Stimulated activated CD4-positive, alpha-beta T cell treated with anti-CD3 and anti-CD28 coated beads, Interleukin-15, amount 100 ng/mL, for 24 hours (primary cell): ENCODE measurements around the gene CCDC17.
A peak's percentile ranks its signal among the peaks of the same experiment; 100 is the strongest.

Experiments used
- DNase-seq: peaks from one replicate; pipeline ENCODE4 v3.0.0-alpha.2; 2020

CCDC17 gene

GRCh38 chr1:45623972-45624371 is at the start of gene CCDC17:
Gene CCDC17 (minus strand): TSS chr1:45624054. CDS start chr1:45623909, 145 bp downstream.
- no peak for DNase-seq

DNA sequence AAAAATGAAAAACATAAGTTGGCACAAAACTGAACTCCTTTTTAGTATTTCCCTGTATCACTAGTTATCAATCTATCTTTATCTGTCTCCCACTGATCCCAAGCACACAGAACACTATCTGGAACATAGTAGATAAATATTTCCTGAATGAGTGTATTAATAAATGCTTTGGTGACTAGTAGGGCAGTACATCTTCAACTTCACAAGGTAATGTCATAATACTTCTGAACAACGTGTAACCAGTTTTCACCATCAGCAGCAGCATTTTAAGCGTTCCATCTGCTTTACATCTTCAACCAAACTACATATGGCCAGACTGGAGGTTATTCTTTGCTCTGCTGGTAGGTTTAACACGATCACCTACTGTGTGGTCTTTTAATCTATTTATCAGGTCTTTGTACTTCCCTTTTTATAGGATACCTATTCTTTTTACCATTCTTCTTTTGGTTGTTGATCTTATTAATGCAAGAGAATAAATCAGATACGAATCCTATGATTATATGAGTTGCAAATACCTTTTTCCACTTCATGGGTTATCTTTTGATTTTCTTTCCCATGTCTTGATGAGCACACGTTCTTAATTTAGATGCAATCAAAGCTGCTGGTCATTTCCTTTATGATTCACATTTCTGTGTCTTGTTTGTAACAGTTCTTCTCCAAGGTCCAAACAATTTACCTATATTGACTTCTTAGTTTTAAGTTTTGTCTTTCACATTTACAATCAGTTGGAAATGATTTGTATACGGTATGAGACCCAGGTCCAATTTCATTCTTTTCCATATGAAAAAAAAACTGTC is 46.2 kb upstream of the CCDC17 start:
- DNase-seq: no peak

DNA sequence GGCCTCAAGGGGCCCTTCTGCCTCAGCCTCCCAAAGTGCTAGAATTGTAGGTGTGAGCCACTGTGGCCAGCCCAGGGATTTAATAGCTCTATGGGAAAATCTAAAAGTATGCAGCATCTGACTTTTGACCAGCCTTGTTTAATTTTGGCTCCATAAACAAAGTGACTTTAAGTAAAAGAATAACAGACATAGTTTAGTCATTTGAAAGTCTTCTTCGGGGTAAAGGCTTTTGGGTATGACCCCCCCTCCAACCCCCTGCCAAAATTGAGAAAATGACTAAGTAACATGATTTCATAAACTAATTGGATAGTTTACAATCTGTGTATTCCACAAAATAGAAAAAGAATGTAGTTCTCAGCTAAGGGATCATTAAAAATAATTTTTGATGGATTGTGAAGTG is 45.5 kb upstream of the CCDC17 start:
- DNase-seq: no peak

- DNase-seq: no peak
Measured at GRCh38 chr1:45668526-45668925, 44.7 kb upstream of the CCDC17 start.

DNA sequence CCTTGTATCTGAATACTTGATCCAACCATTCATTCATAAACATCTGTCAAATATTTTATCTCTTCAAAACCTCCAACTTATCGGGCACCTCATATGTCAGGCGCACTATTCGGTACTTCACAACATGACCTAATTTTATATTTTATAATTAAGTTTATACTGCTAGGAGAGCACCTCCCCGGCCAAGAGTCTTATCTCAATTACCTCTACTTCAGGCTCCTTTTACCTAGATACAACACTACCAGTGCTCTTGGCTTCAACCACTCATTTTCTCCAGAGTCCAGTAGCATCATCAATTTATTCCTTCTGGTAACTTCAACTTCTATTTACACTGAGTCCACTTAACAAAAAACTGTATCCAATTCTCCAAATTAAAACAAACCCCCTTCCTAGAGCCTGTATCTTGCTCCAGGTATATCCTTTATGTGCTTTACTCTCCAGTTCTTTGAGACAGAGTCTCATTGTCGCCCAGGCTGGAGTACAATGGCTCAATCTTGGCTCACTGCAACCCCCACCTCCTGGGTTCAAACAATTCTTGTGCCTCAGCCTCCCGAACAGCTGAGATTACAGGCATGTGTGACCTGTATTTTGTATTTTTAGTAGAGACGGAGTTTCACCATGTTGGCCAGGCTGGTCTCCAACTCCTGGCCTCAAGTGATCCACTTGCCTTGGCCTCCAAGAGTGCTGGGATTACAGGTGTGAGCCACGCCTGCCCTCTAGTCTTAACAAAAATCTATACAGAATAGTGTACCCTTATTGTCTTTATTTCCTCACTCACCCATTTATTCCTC is 43.7 kb upstream of the CCDC17 start:
- no peak for DNase-seq

DNA sequence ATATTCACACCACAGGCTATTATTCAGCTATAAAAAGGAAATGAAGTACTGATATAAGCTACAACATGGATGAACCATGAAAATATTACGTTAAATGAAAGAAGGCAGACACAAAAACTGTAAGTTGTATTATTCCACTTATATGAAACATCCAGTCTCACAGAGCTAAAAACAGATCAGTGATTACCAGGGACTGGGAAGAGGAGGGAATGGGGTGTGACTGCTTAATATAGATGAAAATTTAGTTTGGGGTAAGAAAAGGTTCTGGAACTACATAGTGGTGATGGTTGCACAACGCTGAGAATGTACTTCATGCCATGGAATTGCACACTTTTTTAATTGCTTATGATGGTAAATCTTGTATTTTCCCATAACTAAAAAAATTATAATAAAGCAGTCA is 43.0 kb upstream of the CCDC17 start:
- no peak for DNase-seq

DNA sequence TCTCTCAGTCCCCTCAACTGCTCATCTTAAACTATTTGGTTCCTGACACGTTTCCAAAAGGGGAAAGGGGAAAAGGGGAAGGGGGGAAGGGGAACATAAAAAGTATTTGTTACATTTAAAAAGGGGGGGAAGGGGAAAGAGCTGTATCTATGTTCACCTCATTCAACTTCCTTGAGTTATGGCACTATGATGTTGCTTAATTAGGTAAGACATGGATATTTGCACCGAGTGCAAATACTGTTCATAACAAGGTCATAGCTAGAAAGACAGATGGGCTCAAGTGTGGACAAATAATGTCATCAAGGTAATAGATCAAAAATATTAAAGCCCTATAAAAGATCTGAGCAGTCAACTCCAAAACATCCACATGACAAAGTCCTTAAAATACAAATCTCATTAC is 36.5 kb upstream of the CCDC17 start:
- DNase-seq: no peak

- no peak for DNase-seq
Measured at GRCh38 chr1:45659222-45659621, 35.4 kb upstream of the CCDC17 start.

- DNase-seq: no peak
Measured at GRCh38 chr1:45658171-45658570, 34.3 kb upstream of the CCDC17 start.

GRCh38 chr1:45656573-45657226 is 32.8 kb upstream of the CCDC17 start:
- DNase-seq: no peak

GRCh38 chr1:45654540-45655280 is 30.9 kb upstream of the CCDC17 start:
- peak; percentile 17 for DNase-seq

- DNase-seq: no peak
Measured at GRCh38 chr1:45647248-45648021, 23.6 kb upstream of the CCDC17 start.

GRCh38 chr1:45644661-45645060 is 20.8 kb upstream of the CCDC17 start:
- no peak for DNase-seq

- no peak for DNase-seq
Measured at GRCh38 chr1:45643978-45644377, 20.1 kb upstream of the CCDC17 start.

GRCh38 chr1:45643321-45643720 is 19.5 kb upstream of the CCDC17 start:
- no peak for DNase-seq

DNA sequence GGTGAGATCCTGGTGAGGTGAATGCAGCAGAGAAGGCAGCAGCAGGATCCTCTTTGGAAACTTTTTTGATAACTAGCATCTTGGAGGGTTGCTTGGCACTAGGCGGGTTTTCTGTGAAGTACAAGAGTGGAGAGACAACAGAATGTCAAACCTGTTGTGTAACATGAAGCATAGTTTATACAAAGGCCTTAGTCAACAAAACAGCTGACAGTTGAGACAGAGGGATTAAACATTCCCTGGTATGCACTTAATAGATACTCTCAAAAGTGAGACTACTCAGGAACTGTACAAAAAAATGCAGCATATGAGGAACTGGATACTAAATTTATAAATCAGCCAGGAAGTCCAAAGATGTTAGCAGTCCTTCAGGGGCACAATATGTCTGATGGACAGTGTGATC is 16.4 kb upstream of the CCDC17 start:
- no peak for DNase-seq

- no peak for DNase-seq
Measured at GRCh38 chr1:45635211-45635610, 11.4 kb upstream of the CCDC17 start.

- DNase-seq: no peak
Measured at GRCh38 chr1:45630429-45630828, 6.6 kb upstream of the CCDC17 start.

DNA sequence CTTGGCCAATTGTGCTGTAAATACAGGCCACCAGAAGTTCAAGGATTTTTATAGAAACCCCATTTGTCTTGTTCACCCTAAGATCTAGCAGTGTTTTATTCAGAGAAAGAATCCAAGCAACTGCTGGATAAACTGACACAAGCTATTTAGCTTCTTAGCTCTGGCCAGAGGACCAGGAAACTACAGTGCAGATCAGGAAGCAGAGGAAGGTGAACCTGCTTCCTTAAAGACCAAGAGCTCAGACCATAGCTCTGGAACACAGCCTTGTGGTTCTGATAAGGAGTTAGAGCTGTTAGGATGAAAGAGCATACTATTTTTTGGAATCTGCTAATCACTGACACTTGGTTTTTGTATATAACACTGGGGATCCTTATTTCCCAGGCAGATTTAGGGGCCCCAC is 5.2 kb upstream of the CCDC17 start:
- DNase-seq: no peak

GRCh38 chr1:45622524-45623394 is 1.1 kb downstream of the CCDC17 start:
- DNase-seq: no peak

DNA sequence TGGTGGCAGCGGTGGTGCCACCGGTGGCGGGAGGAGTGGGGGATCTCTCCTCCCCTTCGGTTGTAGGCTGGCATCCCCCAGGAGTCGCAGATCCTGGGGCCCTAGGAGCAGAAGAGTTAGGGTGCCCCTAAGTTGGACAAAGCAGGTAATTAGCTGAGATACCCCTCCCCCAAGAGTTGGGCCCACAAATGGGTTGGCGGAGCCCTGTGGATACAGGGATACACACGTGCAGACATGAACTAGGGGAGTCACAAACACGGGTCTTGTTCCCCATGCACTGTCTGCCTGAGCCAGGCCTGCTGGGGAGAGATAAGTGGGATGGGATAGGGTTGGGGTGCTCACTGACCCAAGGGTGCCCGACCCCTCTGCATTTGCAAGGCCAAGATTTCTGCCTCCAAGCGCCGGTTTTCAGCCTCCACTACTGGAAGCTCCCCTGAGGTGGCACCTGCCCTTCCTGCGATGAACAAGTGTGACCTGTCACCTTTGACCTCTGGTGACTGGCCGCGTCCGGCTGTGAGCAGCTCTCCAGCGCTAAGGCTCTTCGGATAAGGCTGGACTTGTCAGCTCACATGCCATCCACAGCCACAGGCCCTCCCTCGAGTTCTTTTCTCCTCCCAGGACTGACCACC is 1.8 kb downstream of the CCDC17 start:
- DNase-seq: no peak
